Activated T-cell treated with anti-CD3 and anti-CD28 coated beads, Interleukin-2, amount 50 U/mL, for 24 hours (primary cell): ENCODE results near the gene ZNF618.

Experiments
- DNase-seq: peaks from one replicate; pipeline ENCODE4 v3.0.0-alpha.2; 2020
- H3K27ac Mint-ChIP-seq: 2 replicates; pipeline ENCODE4 v1.8.0; 2020; ENCODE audit warnings: mild to moderate bottlenecking, mixed read lengths
- H3K27me3 Mint-ChIP-seq: 2 replicates; pipeline ENCODE4 v1.8.0; 2020; ENCODE audit warnings: mixed read lengths
- H3K36me3 Mint-ChIP-seq: 2 replicates; pipeline ENCODE4 v1.8.0; 2020; ENCODE audit warnings: low read depth, mixed read lengths
- H3K4me1 Mint-ChIP-seq: 2 replicates; pipeline ENCODE4 v1.8.0; 2020; ENCODE audit warnings: low read depth, mixed read lengths
- H3K4me3 Mint-ChIP-seq: 2 replicates; pipeline ENCODE4 v1.8.0; 2020; ENCODE audit warnings: mild to moderate bottlenecking, moderate library complexity, mixed read lengths
- H3K9me3 Mint-ChIP-seq: 2 replicates; pipeline ENCODE4 v1.8.0; 2020; ENCODE audit warnings: mixed read lengths

ZNF618 gene

GRCh38 chr9:114003351-114003750 lies 127.2 kb downstream of the ZNF618 start:
- DNase-seq, result no peak
- no peaks in the 10 kb centered on the region for H3K9me3 Mint-ChIP-seq
- no peak overlapping the region for H3K4me3 Mint-ChIP-seq
- H3K36me3 Mint-ChIP-seq, result no peaks in the 10 kb centered on the region
- H3K4me1 Mint-ChIP-seq, result no peaks in the 10 kb centered on the region
- H3K27ac Mint-ChIP-seq, result no peak overlapping the region
- H3K27me3 Mint-ChIP-seq, result no peaks in the 10 kb centered on the region

DNA sequence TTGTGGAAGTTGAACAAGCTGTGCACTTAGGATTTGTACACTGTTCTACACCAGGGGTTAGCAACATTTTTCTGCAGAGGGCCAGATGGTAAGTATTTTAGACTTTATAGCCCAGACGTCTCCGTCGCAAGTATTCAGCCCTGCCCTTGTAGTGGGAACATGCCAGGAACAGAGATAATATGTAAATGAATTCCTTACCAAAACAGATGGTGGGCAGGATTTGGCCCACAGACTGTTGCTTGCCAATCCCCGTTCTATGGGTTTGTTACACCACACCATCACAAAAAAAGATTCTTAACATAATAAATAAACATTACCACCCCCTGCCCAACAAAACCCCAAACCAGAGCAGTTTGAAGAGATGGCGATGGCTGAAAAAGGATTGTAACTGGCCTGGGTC lies 127.6 kb downstream of the ZNF618 start:
- H3K4me1 Mint-ChIP-seq, result no peaks in the 10 kb centered on the region
- H3K4me3 Mint-ChIP-seq, result no peak overlapping the region
- no peak for DNase-seq
- no peak overlapping the region for H3K27ac Mint-ChIP-seq
- no peaks in the 10 kb centered on the region for H3K9me3 Mint-ChIP-seq
- H3K27me3 Mint-ChIP-seq, result no peaks in the 10 kb centered on the region
- H3K36me3 Mint-ChIP-seq, result no peaks in the 10 kb centered on the region

DNA sequence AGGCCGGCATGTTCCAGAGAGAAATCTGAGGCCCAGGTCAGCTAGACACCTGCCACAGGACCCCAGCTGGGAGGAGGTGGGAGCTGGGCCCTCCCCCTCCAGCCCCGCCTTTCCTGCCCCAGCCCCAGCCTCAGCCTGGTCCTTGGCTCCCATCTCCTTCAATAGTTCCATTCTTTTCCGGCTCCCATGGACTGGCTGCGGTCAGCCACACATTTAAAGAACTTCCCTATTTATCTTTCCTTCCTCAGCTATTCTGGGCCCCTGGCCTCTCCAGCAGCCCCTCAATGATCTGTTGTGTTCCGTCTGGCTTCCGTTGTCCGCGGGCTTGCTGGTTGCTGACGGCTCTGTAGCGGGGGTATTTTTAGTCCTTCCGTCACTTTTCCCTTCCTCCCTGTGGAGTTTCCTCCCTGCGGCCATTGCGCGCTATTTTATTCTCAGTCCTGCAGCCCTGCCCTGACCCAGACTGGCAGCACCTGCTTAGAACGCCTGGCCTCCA lies 128.2 kb downstream of the ZNF618 start:
- peak; percentile 6 for DNase-seq
- Mint-ChIP-seq H3K27ac (no peak overlapping the region), H3K4me3 (no peak overlapping the region), H3K36me3 (no peaks in the 10 kb centered on the region), H3K9me3 (no peaks in the 10 kb centered on the region), H3K27me3 (no peaks in the 10 kb centered on the region), H3K4me1 (no peaks in the 10 kb centered on the region)

DNA sequence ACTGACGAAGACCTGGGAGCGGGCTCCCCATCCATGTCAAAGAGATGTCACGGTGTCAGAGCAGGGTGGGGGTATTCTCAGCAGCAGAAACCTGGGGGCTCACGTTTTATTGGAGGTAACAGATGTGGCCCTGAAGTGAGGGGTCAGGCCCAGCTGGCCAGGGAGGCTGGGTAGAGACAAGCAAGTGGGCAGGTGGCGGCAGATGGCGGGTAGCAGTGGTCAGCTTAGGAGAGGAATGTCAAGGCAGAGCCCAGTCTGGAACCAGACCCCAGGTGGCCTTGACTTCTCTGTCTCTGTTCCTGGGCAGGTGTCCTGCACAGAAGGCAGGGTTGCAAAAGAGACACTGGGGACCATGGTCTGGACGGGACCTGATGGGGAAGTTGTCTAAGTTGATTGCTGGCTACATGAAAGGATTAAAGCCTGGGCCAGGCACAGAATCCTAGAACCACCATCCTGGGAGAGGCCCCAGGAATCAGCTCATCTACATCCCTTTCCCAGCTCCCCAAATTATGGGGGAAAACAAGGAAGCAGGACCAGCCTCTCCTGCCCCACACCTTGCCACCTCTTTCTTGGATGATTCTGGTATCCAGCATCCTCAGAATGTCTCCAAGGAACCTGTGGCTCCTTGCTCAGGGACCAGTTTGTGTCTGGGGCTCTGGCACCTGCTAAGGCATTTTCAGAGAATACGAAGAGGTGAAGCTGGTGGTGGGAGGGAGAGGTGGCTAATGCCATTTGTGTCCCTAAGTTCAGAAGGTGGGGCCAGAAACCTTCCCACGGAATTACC lies 129.5 kb downstream of the ZNF618 start:
- no peaks in the 10 kb centered on the region for H3K36me3 Mint-ChIP-seq
- H3K9me3 Mint-ChIP-seq, result no peaks in the 10 kb centered on the region
- H3K27me3 Mint-ChIP-seq, result no peaks in the 10 kb centered on the region
- no peaks in the 10 kb centered on the region for H3K4me1 Mint-ChIP-seq
- no peak overlapping the region for H3K27ac Mint-ChIP-seq
- no peak for DNase-seq
- H3K4me3 Mint-ChIP-seq, result no peak overlapping the region

GRCh38 chr9:114006155-114006550 lies 130.0 kb downstream of the ZNF618 start:
- Mint-ChIP-seq H3K27me3 (no peaks in the 10 kb centered on the region), H3K27ac (no peak overlapping the region), H3K4me1 (no peaks in the 10 kb centered on the region), H3K9me3 (no peaks in the 10 kb centered on the region), H3K36me3 (no peaks in the 10 kb centered on the region), H3K4me3 (no peak overlapping the region)
- DNase-seq, result peak; percentile 7

DNA sequence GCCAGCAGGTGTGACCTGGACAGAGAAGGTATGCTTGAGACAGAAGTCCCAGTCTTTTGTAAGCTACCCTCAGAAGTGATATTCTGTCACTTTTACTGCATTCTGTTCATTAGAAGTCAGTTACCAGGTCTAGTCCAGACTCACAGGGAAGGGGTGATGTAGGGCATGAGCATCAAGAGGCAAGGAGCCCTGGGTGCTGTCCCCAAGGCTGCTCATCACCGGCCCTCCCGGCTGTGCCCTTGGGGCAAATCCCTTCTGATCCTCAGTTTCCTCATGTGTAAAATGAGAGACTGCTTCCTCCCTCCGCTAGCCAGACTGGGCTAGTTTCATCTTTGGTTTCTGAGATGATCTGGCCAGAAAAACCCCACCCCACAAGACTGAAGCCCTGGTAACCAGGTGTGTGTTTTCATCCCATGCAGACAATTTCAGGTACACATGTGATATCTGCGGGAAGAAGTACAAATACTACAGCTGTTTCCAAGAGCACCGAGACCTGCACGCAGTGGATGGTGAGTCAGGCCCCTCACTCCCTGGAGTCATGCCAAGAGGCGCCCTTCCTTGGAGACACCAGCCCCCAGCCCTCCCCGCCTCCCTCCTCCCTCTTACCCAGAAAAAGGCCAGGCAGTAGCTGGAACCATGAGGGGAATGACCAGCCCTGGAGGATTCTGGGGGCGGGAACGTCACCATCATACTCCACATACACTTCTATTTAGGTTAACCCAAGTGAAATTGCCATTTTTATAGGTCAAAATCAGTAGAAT lies 131.0 kb downstream of the ZNF618 start:
- no peaks in the 10 kb centered on the region for H3K36me3 Mint-ChIP-seq
- DNase-seq, result peak; percentile 3
- no peaks in the 10 kb centered on the region for H3K4me1 Mint-ChIP-seq
- H3K27ac Mint-ChIP-seq, result no peak overlapping the region
- H3K4me3 Mint-ChIP-seq, result no peak overlapping the region
- no peaks in the 10 kb centered on the region for H3K9me3 Mint-ChIP-seq
- no peaks in the 10 kb centered on the region for H3K27me3 Mint-ChIP-seq

DNA sequence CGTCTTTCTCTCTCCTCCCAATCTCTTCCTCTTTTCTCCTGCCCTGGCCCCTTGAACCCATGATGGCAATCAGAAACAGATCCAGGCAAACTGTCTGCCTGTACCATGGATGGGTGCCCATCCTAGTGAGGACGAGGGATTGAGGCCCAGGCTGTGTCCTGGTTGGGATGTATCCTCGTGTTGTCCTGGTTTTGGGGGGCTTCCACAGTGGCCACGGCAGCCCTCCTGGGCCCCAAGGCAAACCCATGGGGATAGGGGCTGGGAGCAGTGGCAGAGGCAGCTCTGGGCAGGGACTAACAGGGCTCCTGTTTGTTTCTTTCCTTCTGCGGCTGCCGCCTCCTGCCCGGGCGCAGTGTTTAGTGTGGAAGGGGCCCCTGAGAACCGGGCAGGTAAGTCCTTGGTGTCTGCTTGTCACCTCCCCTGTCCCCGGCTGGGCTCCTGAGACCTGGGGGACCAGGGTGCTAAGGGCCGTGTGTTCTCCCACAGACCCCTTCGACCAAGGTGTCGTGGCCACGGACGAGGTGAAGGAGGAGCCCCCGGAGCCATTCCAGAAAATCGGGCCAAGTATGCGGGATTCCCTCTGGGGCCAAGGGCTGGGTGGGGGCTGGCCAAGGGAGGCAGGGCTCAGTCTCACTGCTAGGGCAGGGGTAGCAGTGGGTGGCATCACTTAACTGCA lies 132.0 kb downstream of the ZNF618 start:
- H3K27me3 Mint-ChIP-seq, result no peaks in the 10 kb centered on the region
- H3K4me1 Mint-ChIP-seq, result no peaks in the 10 kb centered on the region
- peaks cover 1% of the 10 kb centered on the region for H3K9me3 Mint-ChIP-seq

DNA sequence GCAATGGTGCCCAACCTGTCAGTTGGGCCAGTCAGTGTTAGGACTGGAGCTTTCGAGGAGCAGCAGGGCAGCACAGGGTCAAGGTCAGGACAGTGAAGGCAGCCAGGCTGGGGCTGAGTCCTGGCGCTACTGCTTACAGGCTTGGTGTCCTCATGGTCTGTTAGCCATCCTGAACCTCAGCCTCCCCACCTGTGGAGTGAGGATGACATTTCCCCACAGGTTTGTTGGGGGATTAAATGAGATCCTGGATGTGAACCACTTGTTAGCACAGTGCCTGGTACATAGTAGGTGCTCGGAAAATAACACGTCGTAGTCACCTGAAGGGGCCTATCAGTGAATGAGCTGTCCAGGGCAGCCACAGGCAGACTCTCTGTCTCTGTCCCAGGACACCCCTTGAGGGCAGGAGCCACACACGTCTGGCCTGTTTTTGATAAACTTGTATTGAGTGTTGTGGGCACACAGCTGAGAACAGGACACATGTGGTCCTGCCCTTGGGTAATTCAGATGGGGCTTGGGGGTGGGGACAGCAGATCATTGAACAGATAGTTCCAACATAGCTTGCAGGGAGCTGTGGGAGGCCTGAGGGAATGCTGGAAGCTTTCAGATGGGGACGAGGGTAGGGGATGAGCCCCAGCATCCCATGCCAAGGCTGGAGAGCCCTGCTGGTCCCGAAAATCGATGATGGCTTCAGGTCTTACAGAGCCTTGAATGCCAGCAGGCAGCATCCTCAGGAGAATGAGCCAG lies 132.7 kb downstream of the ZNF618 start:
- Mint-ChIP-seq H3K27ac (no peak overlapping the region), H3K27me3 (no peaks in the 10 kb centered on the region), H3K4me3 (no peak overlapping the region), H3K9me3 (peaks cover 2% of the 10 kb centered on the region), H3K4me1 (no peaks in the 10 kb centered on the region), H3K36me3 (no peaks in the 10 kb centered on the region)
- DNase-seq, result peak; percentile 22

More for the DNA sequence above, 132.0 kb downstream of the ZNF618 start:
- H3K27ac Mint-ChIP-seq, result no peak overlapping the region
- peak; percentile 18 for DNase-seq
- H3K4me3 Mint-ChIP-seq, result no peak overlapping the region
- H3K36me3 Mint-ChIP-seq, result no peaks in the 10 kb centered on the region

DNA sequence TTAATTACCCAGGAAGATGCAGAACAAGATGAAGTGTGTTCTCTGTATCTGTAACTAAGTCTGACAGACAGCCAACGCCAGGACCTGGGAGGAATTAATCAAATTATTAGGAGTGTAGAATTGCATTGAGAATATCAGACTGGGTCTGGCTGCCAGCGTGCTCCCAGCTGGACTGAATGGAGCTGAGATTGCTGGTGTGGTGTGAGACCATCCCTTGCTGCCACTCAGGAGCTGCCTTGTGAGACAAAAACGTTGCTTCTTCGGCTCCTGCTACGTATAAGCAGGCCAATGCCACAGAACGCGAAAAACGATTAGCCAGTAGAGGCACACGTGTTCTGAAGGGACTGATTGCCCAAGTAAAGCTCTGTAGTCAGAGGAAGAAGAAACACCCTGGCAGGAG lies 135.2 kb downstream of the ZNF618 start:
- H3K9me3 Mint-ChIP-seq, result peaks cover 2% of the 10 kb centered on the region

GRCh38 chr9:114012126-114012525 lies 136.0 kb downstream of the ZNF618 start:
- H3K27ac Mint-ChIP-seq, result no peak overlapping the region
- no peaks in the 10 kb centered on the region for H3K36me3 Mint-ChIP-seq
- H3K27me3 Mint-ChIP-seq, result no peaks in the 10 kb centered on the region
- H3K9me3 Mint-ChIP-seq, result peaks cover 2% of the 10 kb centered on the region
- no peak overlapping the region for H3K4me3 Mint-ChIP-seq
- H3K4me1 Mint-ChIP-seq, result no peaks in the 10 kb centered on the region
- DNase-seq, result no peak

More for the DNA sequence above, 135.2 kb downstream of the ZNF618 start:
- no peaks in the 10 kb centered on the region for H3K36me3 Mint-ChIP-seq
- H3K27ac Mint-ChIP-seq, result no peak overlapping the region
- no peaks in the 10 kb centered on the region for H3K27me3 Mint-ChIP-seq
- no peak overlapping the region for H3K4me3 Mint-ChIP-seq
- DNase-seq, result peak; percentile 5
- H3K4me1 Mint-ChIP-seq, result no peaks in the 10 kb centered on the region

DNA sequence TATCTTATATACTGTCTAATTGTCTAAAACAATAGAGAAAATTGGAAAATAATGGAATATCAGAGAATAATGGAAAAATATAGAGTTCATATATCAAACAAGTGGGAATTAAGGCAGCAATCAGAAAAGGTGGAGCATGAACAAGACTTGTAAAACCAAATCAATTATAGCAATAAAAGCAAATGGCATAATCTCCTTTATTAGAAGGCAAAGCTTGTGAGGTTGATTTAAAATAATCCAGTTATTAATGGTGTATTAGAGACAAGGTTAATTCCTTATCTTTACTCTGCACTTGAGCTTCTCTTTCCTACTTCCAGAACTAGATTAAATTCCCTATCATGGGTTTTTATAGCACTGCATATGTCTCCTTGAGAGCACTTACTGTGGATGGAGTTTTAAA lies 137.9 kb downstream of the ZNF618 start:
- H3K4me3 Mint-ChIP-seq, result no peak overlapping the region
- peaks cover 2% of the 10 kb centered on the region for H3K9me3 Mint-ChIP-seq
- no peak overlapping the region for H3K27ac Mint-ChIP-seq
- no peak for DNase-seq
- H3K36me3 Mint-ChIP-seq, result no peaks in the 10 kb centered on the region
- H3K27me3 Mint-ChIP-seq, result no peaks in the 10 kb centered on the region
- no peaks in the 10 kb centered on the region for H3K4me1 Mint-ChIP-seq

- no peak for DNase-seq
- H3K4me1 Mint-ChIP-seq, result no peaks in the 10 kb centered on the region
- H3K9me3 Mint-ChIP-seq, result peaks cover 2% of the 10 kb centered on the region
- no peak overlapping the region for H3K27ac Mint-ChIP-seq
- no peaks in the 10 kb centered on the region for H3K27me3 Mint-ChIP-seq
- H3K36me3 Mint-ChIP-seq, result no peaks in the 10 kb centered on the region
- no peak overlapping the region for H3K4me3 Mint-ChIP-seq
Measured at GRCh38 chr9:114015607-114016006, 139.5 kb downstream of the ZNF618 start.

GRCh38 chr9:114016101-114016500 lies 140.0 kb downstream of the ZNF618 start:
- H3K27me3 Mint-ChIP-seq, result no peaks in the 10 kb centered on the region
- no peaks in the 10 kb centered on the region for H3K36me3 Mint-ChIP-seq
- peaks cover 2% of the 10 kb centered on the region for H3K9me3 Mint-ChIP-seq
- H3K4me1 Mint-ChIP-seq, result no peaks in the 10 kb centered on the region
- no peak for DNase-seq
- no peak overlapping the region for H3K4me3 Mint-ChIP-seq
- no peak overlapping the region for H3K27ac Mint-ChIP-seq
